Raji (cell line): ENCODE data around the gene A1BG.

Experiments
- POLR2A ChIP-seq: IDR thresholded peaks from 2 replicates; pipeline ENCODE4 v1.6.1; 2011; ENCODE audit warnings: low read depth, low read length, control low read depth; ENCODE audit not compliant: insufficient read depth

A1BG gene, protein sequence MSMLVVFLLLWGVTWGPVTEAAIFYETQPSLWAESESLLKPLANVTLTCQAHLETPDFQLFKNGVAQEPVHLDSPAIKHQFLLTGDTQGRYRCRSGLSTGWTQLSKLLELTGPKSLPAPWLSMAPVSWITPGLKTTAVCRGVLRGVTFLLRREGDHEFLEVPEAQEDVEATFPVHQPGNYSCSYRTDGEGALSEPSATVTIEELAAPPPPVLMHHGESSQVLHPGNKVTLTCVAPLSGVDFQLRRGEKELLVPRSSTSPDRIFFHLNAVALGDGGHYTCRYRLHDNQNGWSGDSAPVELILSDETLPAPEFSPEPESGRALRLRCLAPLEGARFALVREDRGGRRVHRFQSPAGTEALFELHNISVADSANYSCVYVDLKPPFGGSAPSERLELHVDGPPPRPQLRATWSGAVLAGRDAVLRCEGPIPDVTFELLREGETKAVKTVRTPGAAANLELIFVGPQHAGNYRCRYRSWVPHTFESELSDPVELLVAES

DNA sequence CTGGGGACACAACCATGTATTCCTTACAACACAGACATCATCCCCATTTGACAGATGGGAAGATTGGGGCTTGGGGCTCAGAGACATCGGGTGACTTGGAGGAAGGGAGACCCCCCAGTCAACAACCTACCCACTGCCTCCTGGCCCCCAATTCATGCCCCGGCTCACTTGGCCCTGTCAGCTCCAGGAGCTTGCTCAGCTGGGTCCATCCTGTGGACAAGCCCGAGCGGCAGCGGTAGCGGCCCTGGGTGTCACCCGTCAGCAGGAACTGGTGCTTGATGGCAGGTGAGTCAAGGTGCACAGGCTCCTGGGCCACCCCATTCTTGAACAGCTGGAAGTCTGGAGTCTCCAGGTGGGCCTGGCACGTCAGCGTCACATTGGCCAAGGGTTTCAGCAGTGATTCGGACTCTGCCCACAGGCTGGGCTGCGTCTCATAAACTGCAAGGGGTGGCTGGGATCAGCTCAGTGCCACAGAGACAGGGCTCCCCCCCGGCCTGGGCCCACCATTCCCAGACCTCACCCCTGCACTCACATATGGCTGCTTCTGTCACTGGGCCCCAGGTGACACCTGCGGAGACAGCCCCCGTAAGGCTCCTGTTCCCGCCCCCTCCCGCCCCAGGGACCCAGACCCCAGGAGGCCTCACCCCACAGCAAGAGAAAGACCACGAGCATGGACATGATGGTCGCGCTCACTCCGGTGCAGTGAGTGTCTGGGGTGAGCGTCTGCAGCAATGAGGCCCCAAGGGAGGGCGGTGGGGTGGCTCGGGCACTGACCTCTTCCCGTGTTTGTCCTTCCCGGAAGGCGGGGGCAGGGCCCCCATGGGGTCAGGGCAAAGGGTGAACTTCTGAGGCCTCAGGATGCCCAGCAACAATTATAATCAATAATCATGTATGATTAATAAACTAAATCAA, at the start of gene A1BG:
TSS of gene A1BG (minus strand) at position 733 of the 912 bp plus-strand sequence. CDS start at position 678, 55 bp downstream.
- TF ChIP-seq POLR2A, result no peak

DNA sequence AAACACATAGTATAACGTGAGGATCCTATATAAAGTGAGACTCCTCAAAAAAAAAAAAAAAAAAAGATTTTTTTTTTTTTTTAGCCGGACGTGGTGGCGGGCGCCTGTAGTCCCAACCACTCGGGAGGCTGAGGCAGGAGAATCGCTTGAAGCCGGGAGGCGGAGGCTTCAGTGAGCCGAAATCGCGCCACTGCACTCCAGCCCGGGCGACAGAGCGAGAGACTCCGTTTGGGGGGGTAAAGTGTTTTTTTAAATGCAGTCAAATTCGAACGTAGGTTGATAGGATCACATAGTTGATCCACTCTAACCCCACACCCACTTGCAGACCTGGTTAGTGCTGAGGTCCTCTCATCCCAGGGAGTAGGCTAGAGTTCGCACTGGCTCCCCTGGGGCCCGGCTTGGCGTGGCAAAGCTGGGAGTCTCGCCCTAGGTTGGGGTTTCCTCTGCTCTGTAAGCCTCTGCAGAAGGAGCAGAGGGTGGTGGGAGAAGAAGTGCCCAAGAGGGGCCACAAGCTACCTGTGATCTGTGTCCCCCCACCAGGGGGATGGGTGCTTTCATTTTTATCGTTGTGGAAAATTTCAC, 48.6 kb upstream of the A1BG start:
- TF ChIP-seq POLR2A, result no peak

DNA sequence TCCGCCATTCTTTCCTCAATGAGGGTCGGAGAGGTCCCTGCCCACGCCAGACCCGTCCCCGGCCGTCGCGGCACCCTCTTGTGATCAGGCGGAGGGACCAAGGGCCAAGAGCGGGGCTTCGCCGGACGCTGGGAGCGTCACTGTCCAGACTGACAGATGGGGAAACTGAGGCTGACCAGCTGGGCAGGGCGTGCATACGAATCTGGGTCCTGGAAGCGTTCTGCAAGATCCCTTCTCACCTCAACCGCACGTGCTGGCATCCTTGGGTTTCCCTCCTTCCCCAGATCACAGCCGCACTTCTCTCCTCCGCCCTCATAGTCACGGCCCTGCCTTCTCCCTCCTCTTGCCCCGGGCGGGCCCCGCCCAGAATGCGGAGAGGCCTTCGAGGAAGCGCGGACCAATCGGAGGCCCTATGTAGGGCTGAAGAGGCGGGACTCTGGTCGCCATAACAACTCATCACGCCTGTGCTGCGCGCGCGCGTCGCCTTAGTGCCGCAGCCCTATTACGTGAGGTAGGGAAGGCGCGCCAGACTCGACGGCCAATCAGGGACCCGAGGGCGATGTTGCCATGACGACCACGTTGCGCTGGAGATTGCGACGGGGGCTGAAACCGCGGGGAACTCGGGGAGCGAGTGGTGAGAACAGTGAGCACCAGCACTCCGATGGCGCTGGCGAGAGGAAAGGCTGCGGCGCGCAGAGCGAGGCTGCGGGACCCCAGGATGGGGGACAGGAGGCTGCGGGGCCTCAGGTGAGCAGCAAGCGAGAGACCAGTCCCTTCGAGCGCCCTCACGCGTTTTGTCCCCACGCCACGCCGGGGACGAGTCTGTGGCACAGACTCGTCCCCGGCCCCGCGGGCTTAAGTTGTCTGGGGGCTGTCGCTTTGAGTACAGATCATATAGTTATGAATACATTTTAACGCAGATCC, 47.9 kb upstream of the A1BG start:
- peak; percentile 96 for TF ChIP-seq POLR2A

DNA sequence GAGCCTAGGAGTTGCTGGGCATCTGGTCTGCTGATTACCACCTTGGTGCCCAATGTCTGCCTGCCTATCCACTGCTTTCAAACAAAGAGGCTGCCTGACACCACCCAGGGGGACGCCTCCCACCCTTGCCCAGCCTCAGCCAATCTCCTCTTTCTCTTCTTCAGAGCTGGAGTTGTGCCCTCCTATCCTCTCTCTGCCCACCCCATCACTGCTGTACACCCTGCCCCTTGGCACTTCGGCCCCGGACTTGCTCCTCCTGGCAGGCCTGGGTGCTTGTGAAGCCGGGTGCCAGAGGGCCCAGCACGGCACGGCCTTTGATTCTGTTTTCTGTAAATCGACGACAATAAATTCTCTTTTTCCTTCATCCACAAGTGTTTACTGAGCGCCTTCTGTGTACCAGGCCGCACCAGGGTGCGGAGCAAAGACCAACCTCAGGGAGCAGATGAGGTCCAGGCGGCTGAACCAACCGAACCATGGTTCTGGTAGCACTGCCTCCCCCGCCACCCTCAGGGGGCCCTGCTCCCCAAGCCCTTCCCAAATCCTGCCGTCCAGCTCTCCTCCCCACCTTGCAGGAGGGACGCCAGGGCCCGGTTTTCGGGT, 47.1 kb upstream of the A1BG start:
- TF ChIP-seq POLR2A, result no peak

DNA sequence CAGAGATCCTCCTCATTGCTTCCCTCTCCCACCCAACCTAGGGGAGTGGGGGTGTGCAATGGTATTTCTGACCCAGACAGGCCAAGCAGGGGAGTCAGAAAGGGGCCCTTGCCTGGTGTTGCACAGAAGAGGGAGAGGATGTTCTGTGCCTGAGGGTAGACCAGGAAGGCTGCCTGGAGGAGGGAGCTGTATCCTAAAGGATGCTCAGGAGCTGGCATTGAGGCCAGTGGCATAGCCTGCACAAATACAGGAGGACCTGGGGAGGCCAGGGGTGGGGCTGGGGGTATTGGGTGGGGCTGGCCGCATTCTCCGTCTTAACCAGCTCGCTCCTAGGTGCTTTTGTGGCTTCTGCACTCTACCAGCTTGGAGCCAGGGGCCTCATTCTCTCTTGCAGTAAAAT, 46.6 kb upstream of the A1BG start:
- no peak for TF ChIP-seq POLR2A

DNA sequence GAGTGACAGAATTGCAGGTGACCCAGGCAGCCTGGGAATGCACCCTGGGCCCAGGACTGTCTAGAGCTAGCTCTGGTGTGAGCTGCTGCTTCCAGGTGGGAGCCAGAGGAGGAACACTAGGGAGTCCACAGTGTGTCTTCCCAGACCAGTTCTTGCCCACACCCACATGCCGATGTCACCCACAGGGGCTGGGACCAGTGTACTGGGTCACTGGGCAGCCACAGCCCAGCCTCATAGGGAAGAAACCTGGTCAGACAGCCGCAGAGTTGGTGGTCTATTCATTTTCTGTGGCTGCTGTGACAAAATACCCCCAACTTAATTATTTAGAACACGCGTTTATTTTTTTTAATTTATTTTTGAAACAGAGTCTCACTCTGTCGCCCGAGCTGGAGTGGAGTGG, 45.3 kb upstream of the A1BG start:
- no peak for TF ChIP-seq POLR2A

DNA sequence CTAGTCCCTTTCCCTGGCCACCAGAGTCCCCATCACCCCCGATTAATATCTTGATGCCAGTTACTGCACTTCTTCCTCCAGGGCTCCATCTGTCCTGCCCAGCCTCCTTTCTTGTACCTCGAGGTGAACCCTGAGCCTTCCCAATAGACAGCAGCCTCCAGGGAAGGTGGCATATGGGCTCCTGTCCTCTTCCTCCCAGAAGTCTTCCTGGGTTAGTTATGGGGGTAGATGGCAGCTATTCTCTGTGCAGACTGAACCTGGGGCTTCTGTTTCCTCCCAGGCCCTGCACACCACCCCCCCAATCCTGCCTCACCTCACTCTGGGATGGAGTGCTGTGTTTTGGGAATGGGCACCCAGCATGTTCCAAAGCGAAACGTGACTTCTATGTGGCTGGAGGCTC, 44.8 kb upstream of the A1BG start:
- TF ChIP-seq POLR2A, result no peak

DNA sequence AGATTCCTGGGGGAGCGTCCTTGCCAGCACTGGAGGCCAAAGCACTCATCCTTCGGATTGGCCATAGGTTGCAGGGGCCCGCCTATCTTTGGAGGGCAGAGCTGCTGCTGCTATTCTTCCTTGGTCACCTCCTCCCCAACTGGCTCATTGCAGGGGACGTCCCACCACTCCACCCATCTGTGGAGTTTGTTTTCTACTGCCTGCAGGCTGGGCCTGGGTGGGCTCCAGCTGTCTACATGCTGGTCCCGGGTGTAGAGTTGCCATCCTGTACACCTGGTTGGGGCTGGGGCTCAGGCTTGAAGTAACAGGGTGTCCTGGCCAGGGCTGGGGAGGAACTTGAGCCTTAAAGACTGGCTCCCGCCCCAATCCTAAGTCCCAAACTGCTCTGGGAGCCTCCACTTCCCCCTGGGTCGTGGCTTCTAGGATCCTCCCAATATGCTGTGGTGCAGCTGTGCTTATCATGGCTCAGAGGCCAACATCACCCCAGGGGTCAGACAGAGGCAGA, 44.3 kb upstream of the A1BG start:
- TF ChIP-seq POLR2A, result no peak

DNA sequence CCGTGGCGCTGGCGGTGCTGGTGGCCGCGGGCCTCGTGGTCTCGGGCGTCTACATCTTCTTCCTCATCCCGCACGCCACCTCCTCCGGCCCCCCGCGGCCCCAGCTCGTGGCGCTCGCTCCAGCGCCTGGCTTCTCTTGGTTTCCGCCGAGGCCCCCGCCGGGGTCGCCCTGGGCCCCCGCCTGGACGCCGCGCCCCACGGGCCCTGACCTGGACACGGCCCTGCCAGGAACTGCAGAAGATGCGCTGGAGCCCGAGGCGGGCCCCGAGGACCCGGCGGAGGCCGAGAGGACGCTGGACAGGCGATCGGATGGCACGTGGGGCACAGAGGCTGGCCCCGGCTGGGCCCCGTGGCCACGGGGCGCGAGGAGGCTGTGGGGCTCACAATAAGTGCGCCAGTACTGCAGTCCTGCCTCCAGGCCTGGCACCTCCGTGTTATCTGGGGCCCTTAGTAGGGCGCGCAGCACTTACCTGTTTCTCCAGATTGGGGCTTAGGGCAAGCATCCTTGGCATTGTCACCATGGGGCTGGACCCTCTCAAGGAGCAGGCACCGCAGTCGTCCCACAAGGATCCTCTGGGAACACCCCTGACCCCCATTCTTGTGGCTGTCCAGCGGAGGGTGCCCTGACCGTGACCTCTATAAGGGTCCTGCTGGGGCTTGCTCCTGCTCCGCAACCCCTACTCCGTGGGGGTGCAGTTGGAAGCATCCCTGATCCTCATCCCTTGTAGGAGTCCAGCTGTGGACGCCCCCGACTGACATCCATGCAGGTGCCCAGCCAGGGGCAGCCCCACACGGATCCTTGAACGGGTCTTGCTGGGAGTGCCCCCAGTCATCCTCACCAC, 43.6 kb upstream of the A1BG start:
- TF ChIP-seq POLR2A, result no peak

DNA sequence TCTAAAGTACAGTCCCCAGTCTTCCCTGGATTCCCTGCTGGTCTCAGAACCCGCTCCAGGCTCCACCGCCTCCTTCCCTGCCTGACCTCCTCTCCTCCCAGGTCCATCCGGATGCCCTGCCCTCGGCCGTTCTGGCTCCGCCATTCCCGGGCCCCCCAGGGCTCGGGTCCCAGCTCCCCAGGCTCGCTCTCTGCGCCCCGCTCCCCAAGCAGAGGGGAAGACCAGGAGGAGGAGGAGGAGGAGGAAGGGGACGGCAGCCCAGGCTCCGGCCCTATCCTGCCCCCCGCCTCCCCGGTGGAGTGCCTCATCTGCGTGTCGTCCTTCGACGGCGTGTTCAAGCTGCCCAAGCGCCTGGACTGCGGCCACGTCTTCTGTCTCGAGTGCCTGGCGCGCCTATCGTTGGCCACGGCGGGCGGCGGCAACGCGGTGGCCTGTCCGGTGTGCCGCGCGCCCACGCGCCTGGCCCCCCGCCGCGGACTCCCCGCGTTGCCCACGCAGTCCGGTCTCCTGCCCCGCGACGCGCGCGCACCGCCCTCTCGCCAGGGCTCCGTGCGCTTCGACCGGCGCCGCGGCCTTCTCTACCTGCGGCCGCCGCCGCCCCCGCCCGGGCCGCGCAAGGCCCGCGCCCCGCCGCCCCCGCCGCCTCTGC, 42.8 kb upstream of the A1BG start:
- TF ChIP-seq POLR2A, result no peak

DNA sequence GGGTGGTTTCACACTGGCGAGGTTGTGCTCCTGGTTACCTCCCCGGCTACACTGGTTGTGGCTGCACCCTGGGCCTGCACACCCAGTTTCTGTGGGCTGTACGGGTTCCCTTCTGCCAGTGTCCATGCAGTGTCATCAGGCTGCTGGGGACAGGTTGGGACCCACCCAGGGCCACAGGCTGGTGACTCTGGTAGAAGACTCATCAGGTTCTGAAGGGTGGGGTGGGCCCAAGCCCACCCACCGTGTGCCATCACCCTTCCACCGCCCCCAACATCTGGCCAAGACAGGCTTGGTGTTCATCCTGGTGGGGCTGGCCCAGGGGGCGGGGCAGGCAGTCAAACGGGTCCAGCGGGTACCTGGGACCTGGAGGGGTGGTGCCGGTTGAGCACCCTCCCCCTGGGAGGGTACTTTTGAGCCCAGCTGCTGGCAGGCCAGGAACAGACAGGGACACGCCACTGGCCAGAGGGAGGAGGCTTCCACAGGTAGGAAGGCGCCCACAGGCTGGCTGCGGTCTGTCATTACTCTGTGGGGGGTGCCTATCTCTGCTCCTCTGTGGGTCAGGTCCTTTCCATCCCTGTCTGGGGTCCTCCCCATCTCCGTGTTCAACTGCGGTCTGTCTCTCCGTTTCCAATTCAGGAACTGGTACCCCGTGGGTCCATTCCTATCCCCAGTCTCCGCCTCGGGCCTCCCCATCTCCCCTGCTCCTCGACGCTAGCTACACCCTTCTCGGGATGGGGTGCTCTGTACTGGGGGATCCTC, 42.1 kb upstream of the A1BG start, which contains the start of gene RNF225:
TSS of gene RNF225 (plus strand) at position 437 of the 759 bp plus-strand sequence. CDS start 434 bp downstream, outside the sequence.
- no peak for TF ChIP-seq POLR2A

DNA sequence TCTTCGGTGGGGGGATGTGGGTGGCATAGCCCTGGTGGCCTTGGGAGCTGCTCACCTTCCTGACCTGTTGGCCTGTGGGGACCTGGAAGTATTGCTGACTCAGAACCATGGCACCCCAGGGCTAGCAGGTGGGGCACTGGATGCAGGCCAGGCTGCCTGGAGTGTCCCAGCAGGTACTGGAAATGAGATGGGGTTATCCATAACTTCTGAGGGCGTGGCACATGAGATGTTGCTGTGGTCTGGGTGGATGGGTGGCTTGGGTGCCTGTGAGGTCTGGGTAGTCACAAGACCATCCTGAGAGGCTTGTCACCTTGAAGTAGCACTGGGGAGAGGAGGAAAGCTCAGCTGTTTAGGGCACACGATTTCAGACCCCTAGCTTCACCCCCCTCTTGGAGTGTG, 41.5 kb upstream of the A1BG start:
- TF ChIP-seq POLR2A, result no peak

DNA sequence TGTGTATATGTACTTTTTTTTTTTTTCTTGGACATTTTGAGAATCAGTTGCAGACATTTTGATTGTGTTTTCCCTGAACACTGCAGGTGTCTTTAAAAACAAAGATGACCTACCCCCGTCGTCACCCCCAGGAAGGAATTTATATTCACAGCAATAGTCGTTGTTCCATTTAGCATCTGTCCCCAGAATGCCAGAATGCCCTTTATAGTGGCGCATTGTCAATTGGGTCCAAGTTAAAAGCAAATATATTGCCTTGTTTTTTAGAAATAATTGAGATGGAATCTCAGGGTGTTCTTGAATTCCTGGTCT, 40.4 kb upstream of the A1BG start:
- no peak for TF ChIP-seq POLR2A
